ENCODE data around the gene RBM34. TPM values are rescaled to one million over a fixed set of nuclear protein-coding genes. Genes with fewer than 3 reads are reported as not detected.
"Not testable (repeated sequence)": the region's sequence is repeated elsewhere in the genome, so short reads cannot be mapped to it uniquely, and the experiment has no call there.

The RBM34 gene
- total RNA-seq, 2 donors from 2014 or later: 13.2 to 26.2 TPM

DNA sequence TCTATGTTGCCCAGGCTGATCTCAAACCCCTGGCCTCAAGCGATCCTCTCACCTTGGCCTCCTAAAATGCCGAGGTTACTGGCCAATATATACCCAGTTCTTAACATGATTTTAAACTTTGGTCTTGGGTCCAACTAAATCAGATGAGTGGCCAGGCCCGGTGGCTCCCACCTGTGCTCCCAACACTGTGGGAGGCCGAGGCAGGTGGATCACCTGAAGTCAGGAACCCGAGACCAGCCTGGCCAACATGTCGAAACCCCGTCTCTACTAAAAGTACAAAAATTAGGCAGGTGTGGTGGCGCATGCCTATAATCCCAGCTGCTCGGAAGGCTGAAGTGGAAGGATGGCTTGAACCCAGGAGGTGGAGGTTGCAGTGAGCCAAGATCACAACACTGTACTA lies 62.1 kb downstream of the RBM34 start:
- H3K27ac ChIP-seq: no peak overlapping the region
- H3K9me3 ChIP-seq: no peaks in the 10 kb centered on the region
- TF ChIP-seq CTCF (IDR thresholded peaks at IDR 0.05) (no peak), POLR2A (IDR thresholded peaks at IDR 0.05) (no peak)
- DNase-seq (no peak), ATAC-seq (no peak)
- 92 to 93% methylated on average over 9 of the region's 9 CpGs for WGBS, 2 donors
- no peak overlapping the region for H3K4me3 ChIP-seq
- no peaks in the 10 kb centered on the region for H3K36me3 ChIP-seq (replicated peaks in 1 of 2; ENCODE audit: insufficient read depth in 1 of 2, low read depth in 2 of 2)
- intact Hi-C loops (cut with DNase I): no loop called here
- H3K27me3 ChIP-seq: no peaks in the 10 kb centered on the region
- H3K4me1 ChIP-seq: peaks cover 4% of the 10 kb centered on the region

GRCh38 chr1:235098547-235098946 lies 62.5 kb downstream of the RBM34 start:
- WGBS, 2 donors: 82% methylated on average over 6 of the region's 6 CpGs
- H3K9me3 ChIP-seq: no peaks in the 10 kb centered on the region
- peaks cover 6% of the 10 kb centered on the region for H3K4me1 ChIP-seq
- intact Hi-C loops (cut with DNase I): no loop called here
- no peak overlapping the region for H3K27ac ChIP-seq
- no peak for TF ChIP-seq CTCF (IDR thresholded peaks at IDR 0.05)
- TF ChIP-seq POLR2A (IDR thresholded peaks at IDR 0.05): no peak
- H3K36me3 ChIP-seq (replicated peaks in 1 of 2; ENCODE audit: insufficient read depth in 1 of 2, low read depth in 2 of 2): no peaks in the 10 kb centered on the region
- H3K27me3 ChIP-seq: no peaks in the 10 kb centered on the region
- no peak overlapping the region for H3K4me3 ChIP-seq
- no peak for ATAC-seq
- peak in 1 of 4 donors; percentile 2 for DNase-seq

- H3K4me3 ChIP-seq; H3K4me1 ChIP-seq; H3K9me3 ChIP-seq; H3K27me3 ChIP-seq; ATAC-seq; H3K27ac ChIP-seq; H3K36me3 ChIP-seq (replicated peaks in 1 of 2; ENCODE audit: insufficient read depth in 1 of 2, low read depth in 2 of 2); intact Hi-C loops (cut with DNase I): not testable (repeated sequence)
- 79 to 91% methylated on average over 12 to 14 of the region's 14 CpGs for WGBS, 2 donors
- peak in 1 of 4 donors; percentile 2 for DNase-seq
Observed at GRCh38 chr1:235097501-235097900, 63.5 kb downstream of the RBM34 start.

- 74 to 78% methylated on average over 6 of the region's 6 CpGs for WGBS, 2 donors
- ATAC-seq: no peak
Observed at GRCh38 chr1:235095938-235096562, 65.0 kb downstream of the RBM34 start.

More at GRCh38 chr1:235095938-235096562, 65.0 kb downstream of the RBM34 start:
- Histone ChIP-seq H3K27me3 (no peaks in the 10 kb centered on the region), H3K4me3 (no peak overlapping the region), H3K9me3 (no peaks in the 10 kb centered on the region), H3K36me3 (replicated peaks in 1 of 2; ENCODE audit: insufficient read depth in 1 of 2, low read depth in 2 of 2) (no peaks in the 10 kb centered on the region), H3K4me1 (peaks cover 10% of the 10 kb centered on the region), H3K27ac (no peak overlapping the region)
- TF ChIP-seq CTCF (IDR thresholded peaks at IDR 0.05): no peak
- no peak for TF ChIP-seq POLR2A (IDR thresholded peaks at IDR 0.05)
- intact Hi-C loops (cut with DNase I): no loop called here
- DNase-seq: no peak
